SK-N-SH treated with all-trans-retinoic acid at 6 μM for 48 hours (cell line): Measurements from ENCODE around the gene CDK1.

Experiments
- OSR1 ChIP-seq: fragments of 250-450 bp; sonication (Bioruptor Pico); IDR thresholded peaks from 2 replicates; pipeline ENCODE4 v1.8.0; 2022; ENCODE audit warnings: moderate library complexity, mild to moderate bottlenecking, inconsistent platforms
- ZFP3 ChIP-seq: fragments of 250-450 bp; sonication (Bioruptor Pico); IDR thresholded peaks from 2 replicates; pipeline ENCODE4 v1.5.0; 2020; ENCODE audit warnings: mild to moderate bottlenecking, moderate library complexity
- ZFP30 ChIP-seq: fragments of 450-650 bp; formaldehyde crosslinking; IDR thresholded peaks from 2 replicates; pipeline ENCODE4 v1.5.0; 2022; ENCODE audit warnings: mild to moderate bottlenecking, moderate library complexity

GRCh38 chr10:60798031-60798430, 19.8 kb downstream of the CDK1 start:
- no peak for TF ChIP-seq ZFP3 (CRISPR knock-in tag)
- TF ChIP-seq OSR1 (CRISPR knock-in tag), result no peak
- no peak for TF ChIP-seq ZFP30 (CRISPR knock-in tag)
